Measurements from ENCODE around the gene DTNBP1.

GRCh38 chr6:15586503-15586902 lies 76.3 kb downstream of the DTNBP1 start:
- TF ChIP-seq, protein P1, sequence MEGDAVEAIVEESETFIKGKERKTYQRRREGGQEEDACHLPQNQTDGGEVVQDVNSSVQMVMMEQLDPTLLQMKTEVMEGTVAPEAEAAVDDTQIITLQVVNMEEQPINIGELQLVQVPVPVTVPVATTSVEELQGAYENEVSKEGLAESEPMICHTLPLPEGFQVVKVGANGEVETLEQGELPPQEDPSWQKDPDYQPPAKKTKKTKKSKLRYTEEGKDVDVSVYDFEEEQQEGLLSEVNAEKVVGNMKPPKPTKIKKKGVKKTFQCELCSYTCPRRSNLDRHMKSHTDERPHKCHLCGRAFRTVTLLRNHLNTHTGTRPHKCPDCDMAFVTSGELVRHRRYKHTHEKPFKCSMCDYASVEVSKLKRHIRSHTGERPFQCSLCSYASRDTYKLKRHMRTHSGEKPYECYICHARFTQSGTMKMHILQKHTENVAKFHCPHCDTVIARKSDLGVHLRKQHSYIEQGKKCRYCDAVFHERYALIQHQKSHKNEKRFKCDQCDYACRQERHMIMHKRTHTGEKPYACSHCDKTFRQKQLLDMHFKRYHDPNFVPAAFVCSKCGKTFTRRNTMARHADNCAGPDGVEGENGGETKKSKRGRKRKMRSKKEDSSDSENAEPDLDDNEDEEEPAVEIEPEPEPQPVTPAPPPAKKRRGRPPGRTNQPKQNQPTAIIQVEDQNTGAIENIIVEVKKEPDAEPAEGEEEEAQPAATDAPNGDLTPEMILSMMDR (conservative IDR thresholded peaks at IDR 0.05; ENCODE audit: low read length): no peak
- TF ChIP-seq EZH2phosphoT487 (IDR thresholded peaks at IDR 0.05; ENCODE audit: borderline replicate concordance, low read depth, low read length): no peak

All from OCI-LY7 (cell line).